ENCODE results near the gene CADPS.

CADPS gene

GRCh38 chr3:62892045-62892444, 16.8 kb upstream of the CADPS start:
- no peak for DNase-seq (ENCODE audit: low read depth)
- H3K4me3 ChIP-seq (ENCODE audit: low read depth, low read length): no peak overlapping the region
- TF ChIP-seq CTCF (IDR thresholded peaks at IDR 0.05; ENCODE audit: low read depth, low read length, missing control alignments): no peak
- in situ Hi-C loops (cut with HindIII; ENCODE audit: low sequenced_read_pairs): no loop called here

GRCh38 chr3:62888778-62889177, 13.6 kb upstream of the CADPS start:
- in situ Hi-C loops (cut with HindIII; ENCODE audit: low sequenced_read_pairs): no loop called here
- no peak overlapping the region for H3K4me3 ChIP-seq (ENCODE audit: low read depth, low read length)
- DNase-seq (ENCODE audit: low read depth): no peak
- TF ChIP-seq CTCF (IDR thresholded peaks at IDR 0.05; ENCODE audit: low read depth, low read length, missing control alignments): no peak

- TF ChIP-seq CTCF (IDR thresholded peaks at IDR 0.05; ENCODE audit: low read depth, low read length, missing control alignments): no peak
- in situ Hi-C loops (cut with HindIII; ENCODE audit: low sequenced_read_pairs): no loop called here
- H3K4me3 ChIP-seq (ENCODE audit: low read depth, low read length): no peak overlapping the region
- DNase-seq (ENCODE audit: low read depth): no peak
Observed at GRCh38 chr3:62888180-62888579, 13.0 kb upstream of the CADPS start.

GRCh38 chr3:62885136-62885535, 9.9 kb upstream of the CADPS start:
- H3K4me3 ChIP-seq (ENCODE audit: low read depth, low read length): no peak overlapping the region
- DNase-seq (ENCODE audit: low read depth): no peak
- in situ Hi-C loops (cut with HindIII; ENCODE audit: low sequenced_read_pairs): no loop called here
- no peak for TF ChIP-seq CTCF (IDR thresholded peaks at IDR 0.05; ENCODE audit: low read depth, low read length, missing control alignments)

- H3K4me3 ChIP-seq (ENCODE audit: low read depth, low read length): no peak overlapping the region
- no peak for TF ChIP-seq CTCF (IDR thresholded peaks at IDR 0.05; ENCODE audit: low read depth, low read length, missing control alignments)
- no peak for DNase-seq (ENCODE audit: low read depth)
- in situ Hi-C loops (cut with HindIII; ENCODE audit: low sequenced_read_pairs): no loop called here
Observed at GRCh38 chr3:62884096-62884870, 9.1 kb upstream of the CADPS start.

GRCh38 chr3:62882676-62883200, 7.5 kb upstream of the CADPS start:
- no peak for TF ChIP-seq CTCF (IDR thresholded peaks at IDR 0.05; ENCODE audit: low read depth, low read length, missing control alignments)
- DNase-seq (ENCODE audit: low read depth): no peak
- in situ Hi-C loops (cut with HindIII; ENCODE audit: low sequenced_read_pairs): no loop called here
- H3K4me3 ChIP-seq (ENCODE audit: low read depth, low read length): no peak overlapping the region
